SU-DHL-6 (cell line): ENCODE data around the gene OR10J4.

ENCODE experiments used
- H2AFZ ChIP-seq: fragments of 200-600 bp; sonication (generic); 2 replicates; pipeline ENCODE4 v1.6.1; 2014; ENCODE audit warnings: low read depth, mild to moderate bottlenecking, moderate library complexity, mixed read lengths, antibody characterized with exemption, low read length; ENCODE audit not compliant: severe bottlenecking
- H3F3A ChIP-seq: fragments of 200-600 bp; shearing (Covaris generic); 2 replicates; pipeline ENCODE4 v1.6.0; 2016; ENCODE audit warnings: antibody characterized with exemption, mild to moderate bottlenecking; ENCODE audit not compliant: insufficient read depth
- H3K27ac ChIP-seq: fragments of 200-600 bp; sonication (generic); 2 replicates; pipeline ENCODE4 v1.5.1; 2016; ENCODE audit warnings: low read depth, mild to moderate bottlenecking, low read length, moderate library complexity, mixed read lengths
- H3K27me3 ChIP-seq: fragments of 200-600 bp; sonication (generic), shearing (Covaris generic); 2 replicates; pipeline ENCODE4 v1.6.0; 2014; ENCODE audit warnings: mild to moderate bottlenecking, low read length
- H3K36me3 ChIP-seq: fragments of 200-600 bp; sonication (generic); 2 replicates; pipeline ENCODE4 v1.6.1; 2014; ENCODE audit warnings: mild to moderate bottlenecking, low read length, mixed read lengths
- H3K4me2 ChIP-seq: fragments of 300-600, 200-600 bp; shearing (Covaris generic), sonication (generic); 2 replicates; pipeline ENCODE4 v1.6.0; 2014; ENCODE audit warnings: low read length, low read depth, mild to moderate bottlenecking; ENCODE audit not compliant: poor library complexity, severe bottlenecking
- H3K4me3 ChIP-seq: fragments of 200-600 bp; sonication (generic); 2 replicates; pipeline ENCODE4 v1.5.1; 2014; ENCODE audit warnings: antibody characterized with exemption, low read length, mild to moderate bottlenecking, mixed read lengths; ENCODE audit not compliant: insufficient read depth, poor library complexity, severe bottlenecking
- H3K79me2 ChIP-seq: fragments of 200-600 bp; sonication (generic); 2 replicates; pipeline ENCODE4 v1.6.1; 2014; ENCODE audit warnings: mild to moderate bottlenecking, low read length, moderate library complexity; ENCODE audit not compliant: insufficient read depth
- H3K9ac ChIP-seq: fragments of 200-600 bp; sonication (generic); 2 replicates; pipeline ENCODE4 v1.7.0; 2014; ENCODE audit warnings: mild to moderate bottlenecking, low read length
- H3K9me2 ChIP-seq: fragments of 200-600 bp; sonication (generic); replicated peaks from 2 replicates; pipeline ENCODE4 v1.6.1; 2014; ENCODE audit warnings: low read length; ENCODE audit not compliant: insufficient read depth
- H3K9me3 ChIP-seq: fragments of 200-600 bp; sonication (generic); 2 replicates; pipeline ENCODE4 v1.6.1; 2014; ENCODE audit warnings: low read length, mixed read lengths; ENCODE audit not compliant: insufficient read depth
- H4K20me1 ChIP-seq: fragments of 200-600 bp; sonication (generic); 2 replicates; pipeline ENCODE4 v1.6.1; 2014; ENCODE audit warnings: low read depth, mild to moderate bottlenecking, antibody characterized with exemption, low read length, moderate library complexity, mixed read lengths
- CTCF ChIP-seq: fragments of 200-600 bp; sonication (generic); IDR thresholded peaks from one replicate; pipeline ENCODE4 v1.5.1; 2017; ENCODE audit warnings: antibody characterized with exemption, mild to moderate bottlenecking, low read length, moderate library complexity; ENCODE audit not compliant: insufficient read depth, poor library complexity, severe bottlenecking
- EZH2phosphoT487 ChIP-seq: fragments of 200-600 bp; sonication (generic), shearing (Covaris generic); conservative IDR thresholded peaks from 2 replicates; pipeline ENCODE4 v1.6.1; 2018; ENCODE audit warnings: mild to moderate bottlenecking, antibody characterized with exemption, low read length, moderate library complexity, mixed read lengths

The OR10J4 gene

GRCh38 chr1:159441360-159441759 lies 9.4 kb downstream of the OR10J4 start:
- H3K27me3 ChIP-seq = no peaks in the 10 kb centered on the region
- no peaks in the 10 kb centered on the region for H3K36me3 ChIP-seq
- H3K4me2 ChIP-seq = no peak overlapping the region
- no peaks in the 10 kb centered on the region for H3K79me2 ChIP-seq
- no peak overlapping the region for H3K9ac ChIP-seq
- no peaks in the 10 kb centered on the region for H4K20me1 ChIP-seq
- H2AFZ ChIP-seq = no peak overlapping the region
- no peaks in the 10 kb centered on the region for H3F3A ChIP-seq
- H3K4me3 ChIP-seq = no peak overlapping the region
- no peaks in the 10 kb centered on the region for H3K9me3 ChIP-seq
- TF ChIP-seq EZH2phosphoT487 (no peak), CTCF (no peak)
- no peaks in the 10 kb centered on the region for H3K9me2 ChIP-seq
- H3K27ac ChIP-seq = no peak overlapping the region

- no peaks in the 10 kb centered on the region for H3K9me3 ChIP-seq
- H2AFZ ChIP-seq = no peak overlapping the region
- no peak overlapping the region for H3K27ac ChIP-seq
- no peak overlapping the region for H3K9ac ChIP-seq
- no peaks in the 10 kb centered on the region for H3K9me2 ChIP-seq
- no peak overlapping the region for H3K4me3 ChIP-seq
- no peaks in the 10 kb centered on the region for H3F3A ChIP-seq
- TF ChIP-seq EZH2phosphoT487 (no peak), CTCF (no peak)
- H3K27me3 ChIP-seq = no peaks in the 10 kb centered on the region
- H3K79me2 ChIP-seq = no peaks in the 10 kb centered on the region
- H4K20me1 ChIP-seq = no peaks in the 10 kb centered on the region
- no peaks in the 10 kb centered on the region for H3K36me3 ChIP-seq
- no peak overlapping the region for H3K4me2 ChIP-seq
Measured at GRCh38 chr1:159442428-159442827, 10.4 kb downstream of the OR10J4 start.

- Histone ChIP-seq H3K9me3 (no peaks in the 10 kb centered on the region), H3K27me3 (no peaks in the 10 kb centered on the region), H3K9me2 (no peaks in the 10 kb centered on the region), H3F3A (no peaks in the 10 kb centered on the region), H3K79me2 (no peaks in the 10 kb centered on the region), H3K36me3 (no peaks in the 10 kb centered on the region), H3K4me2 (no peak overlapping the region), H2AFZ (no peak overlapping the region), H3K4me3 (no peak overlapping the region), H4K20me1 (no peaks in the 10 kb centered on the region), H3K27ac (no peak overlapping the region), H3K9ac (no peak overlapping the region)
- no peak for TF ChIP-seq EZH2phosphoT487
- no peak for TF ChIP-seq CTCF
Measured at GRCh38 chr1:159443066-159443750, 11.2 kb downstream of the OR10J4 start.

- no peaks in the 10 kb centered on the region for H3K9me3 ChIP-seq
- H3K79me2 ChIP-seq = no peaks in the 10 kb centered on the region
- TF ChIP-seq CTCF (no peak), EZH2phosphoT487 (no peak)
- H2AFZ ChIP-seq = no peak overlapping the region
- no peaks in the 10 kb centered on the region for H3K36me3 ChIP-seq
- H3F3A ChIP-seq = no peaks in the 10 kb centered on the region
- no peak overlapping the region for H3K4me3 ChIP-seq
- no peak overlapping the region for H3K9ac ChIP-seq
- no peaks in the 10 kb centered on the region for H3K9me2 ChIP-seq
- no peaks in the 10 kb centered on the region for H3K27me3 ChIP-seq
- H3K4me2 ChIP-seq = no peak overlapping the region
- H3K27ac ChIP-seq = no peak overlapping the region
- H4K20me1 ChIP-seq = no peaks in the 10 kb centered on the region
Measured at GRCh38 chr1:159444511-159444910, 12.5 kb downstream of the OR10J4 start.
